Effector memory CD4-positive, alpha-beta T cell (primary cell): ENCODE results near the gene MED9.

Experiments used
- DNase-seq, 3 donors: peaks; one replicate each; pipeline ENCODE4 v3.0.0-alpha.2; 2020
- H3K27ac ChIP-seq: 2 replicates; pipeline ENCODE4 v1.7.0; 2013; ENCODE audit warnings: mild to moderate bottlenecking, low read length, moderate library complexity; ENCODE audit not compliant: insufficient read depth, poor library complexity, severe bottlenecking
- H3K27me3 ChIP-seq: replicated peaks from 2 replicates; pipeline ENCODE4 v1.7.0; 2013; ENCODE audit warnings: mild to moderate bottlenecking, low read length; ENCODE audit not compliant: insufficient read depth, control insufficient read depth, poor library complexity, severe bottlenecking
- H3K36me3 ChIP-seq: 2 replicates; pipeline ENCODE4 v1.7.0; 2013; ENCODE audit warnings: mild to moderate bottlenecking, low read length, moderate library complexity; ENCODE audit not compliant: control insufficient read depth, insufficient read depth
- H3K4me1 ChIP-seq: 2 replicates; pipeline ENCODE4 v1.7.0; 2013; ENCODE audit warnings: low read length, mild to moderate bottlenecking; ENCODE audit not compliant: control insufficient read depth, insufficient read depth, poor library complexity, severe bottlenecking
- H3K4me3 ChIP-seq: 2 replicates; pipeline ENCODE4 v1.7.0; 2013; ENCODE audit warnings: low read length, low read depth, mild to moderate bottlenecking; ENCODE audit not compliant: insufficient read depth, poor library complexity, severe bottlenecking
- H3K9me3 ChIP-seq: 2 replicates; pipeline ENCODE4 v1.7.0; 2013; ENCODE audit warnings: mild to moderate bottlenecking, low read length, moderate library complexity; ENCODE audit not compliant: control insufficient read depth

The MED9 gene

GRCh38 chr17:17466511-17466910 is 10.3 kb upstream of the MED9 start:
- H3K9me3 ChIP-seq: no peaks in the 10 kb centered on the region
- no peaks in the 10 kb centered on the region for H3K4me1 ChIP-seq
- H3K4me3 ChIP-seq: no peak overlapping the region
- DNase-seq: no peak
- no peak overlapping the region for H3K27ac ChIP-seq
- no peaks in the 10 kb centered on the region for H3K27me3 ChIP-seq
- H3K36me3 ChIP-seq: no peaks in the 10 kb centered on the region

- H3K4me1 ChIP-seq: no peaks in the 10 kb centered on the region
- DNase-seq: no peak
- no peaks in the 10 kb centered on the region for H3K9me3 ChIP-seq
- no peaks in the 10 kb centered on the region for H3K36me3 ChIP-seq
- H3K27me3 ChIP-seq: no peaks in the 10 kb centered on the region
- H3K4me3 ChIP-seq: no peak overlapping the region
- H3K27ac ChIP-seq: no peak overlapping the region
These were observed 9.8 kb upstream of the MED9 start for GRCh38 chr17:17467016-17467415.

- Histone ChIP-seq H3K27me3 (peaks cover 4% of the 10 kb centered on the region), H3K9me3 (no peaks in the 10 kb centered on the region), H3K4me3 (no peak overlapping the region), H3K27ac (no peak overlapping the region), H3K4me1 (no peaks in the 10 kb centered on the region), H3K36me3 (no peaks in the 10 kb centered on the region)
- DNase-seq: no peak
These were observed 9.1 kb upstream of the MED9 start for GRCh38 chr17:17467720-17468119.

- Histone ChIP-seq H3K4me3 (no peak overlapping the region), H3K27me3 (peaks cover 4% of the 10 kb centered on the region), H3K4me1 (no peaks in the 10 kb centered on the region), H3K27ac (no peak overlapping the region), H3K9me3 (no peaks in the 10 kb centered on the region), H3K36me3 (no peaks in the 10 kb centered on the region)
- DNase-seq: no peak
These were observed 8.4 kb upstream of the MED9 start for GRCh38 chr17:17468217-17469010.

- Histone ChIP-seq H3K9me3 (no peaks in the 10 kb centered on the region), H3K36me3 (no peaks in the 10 kb centered on the region), H3K27ac (no peak overlapping the region), H3K4me1 (no peaks in the 10 kb centered on the region), H3K4me3 (no peak overlapping the region), H3K27me3 (peaks cover 4% of the 10 kb centered on the region)
- DNase-seq: no peak
These were observed 7.4 kb upstream of the MED9 start for GRCh38 chr17:17469358-17469757.

- Histone ChIP-seq H3K4me3 (no peak overlapping the region), H3K36me3 (no peaks in the 10 kb centered on the region), H3K27me3 (peaks cover 4% of the 10 kb centered on the region), H3K9me3 (no peaks in the 10 kb centered on the region), H3K4me1 (no peaks in the 10 kb centered on the region), H3K27ac (no peak overlapping the region)
- no peak for DNase-seq
These were observed 6.8 kb upstream of the MED9 start for GRCh38 chr17:17469996-17470395.

- no peaks in the 10 kb centered on the region for H3K9me3 ChIP-seq
- no peak overlapping the region for H3K4me3 ChIP-seq
- H3K4me1 ChIP-seq: peaks cover 4% of the 10 kb centered on the region
- H3K27me3 ChIP-seq: peaks cover 4% of the 10 kb centered on the region
- H3K27ac ChIP-seq: no peak overlapping the region
- no peak for DNase-seq
- no peaks in the 10 kb centered on the region for H3K36me3 ChIP-seq
These were observed 4.4 kb upstream of the MED9 start for GRCh38 chr17:17472333-17472920.

- Histone ChIP-seq H3K4me3 (no peak overlapping the region), H3K27me3 (peaks cover 4% of the 10 kb centered on the region), H3K4me1 (peaks cover 13% of the 10 kb centered on the region), H3K36me3 (peaks cover 4% of the 10 kb centered on the region), H3K9me3 (no peaks in the 10 kb centered on the region), H3K27ac (no peak overlapping the region)
- DNase-seq: no peak
These were observed 2.5 kb upstream of the MED9 start for GRCh38 chr17:17474341-17474740.

GRCh38 chr17:17479209-17479608 is 2.4 kb downstream of the MED9 start:
- DNase-seq: no peak
- Histone ChIP-seq H3K27me3 (no peaks in the 10 kb centered on the region), H3K4me3 (no peak overlapping the region), H3K27ac (no peak overlapping the region), H3K4me1 (peaks cover 17% of the 10 kb centered on the region), H3K36me3 (peaks cover 4% of the 10 kb centered on the region), H3K9me3 (no peaks in the 10 kb centered on the region)

GRCh38 chr17:17480593-17481148 is 3.9 kb downstream of the MED9 start:
- Histone ChIP-seq H3K36me3 (peaks cover 4% of the 10 kb centered on the region), H3K27ac (no peak overlapping the region), H3K4me3 (no peak overlapping the region), H3K4me1 (peaks cover 17% of the 10 kb centered on the region), H3K9me3 (no peaks in the 10 kb centered on the region), H3K27me3 (no peaks in the 10 kb centered on the region)
- no peak for DNase-seq
